Gastrocnemius medialis (tissue), 4 donors: ENCODE data around the gene SMARCE1. TPM values are rescaled to one million over a fixed set of nuclear protein-coding genes. Genes with fewer than 3 reads are reported as not detected.

Source experiments
- ATAC-seq, 2 donors: fragments of 150-250 bp; one replicate each; pipeline ENCODE4 v1.9.1; 2016
- DNase-seq, 2 donors: peaks; one replicate each; pipeline ENCODE4 v3.0.0-alpha.2; 2019
- H3K27ac ChIP-seq, 4 donors: fragments of 200-600 bp; sonication (generic); 1 replicate in 1 of 4; 2 replicates in 3 of 4; pipeline ENCODE4 v1.5.1; 2016 to 2018; ENCODE audit warnings: mild to moderate bottlenecking in 2 of 4, moderate library complexity in 1 of 4
- H3K27me3 ChIP-seq, 3 donors: fragments of 200-600 bp; sonication (generic) in 2 of 3; 1 replicate in 1 of 3; 2 replicates in 2 of 3; pipeline versions ENCODE4 v1.5.1 to v1.6.0; 2016 to 2019; ENCODE audit warnings: mild to moderate bottlenecking in 1 of 3, moderate library complexity in 1 of 3
- H3K36me3 ChIP-seq, 2 donors: fragments of 200-600 bp; sonication (generic) in 1 of 2; one replicate each; pipeline ENCODE4 v1.5.1; 2017 to 2018
- H3K4me1 ChIP-seq, 2 donors: fragments of 200-600 bp; sonication (generic) in 1 of 2; one replicate each; pipeline ENCODE4 v1.5.1; 2016 to 2017; ENCODE audit warnings: mild to moderate bottlenecking in 2 of 2
- H3K4me3 ChIP-seq, 4 donors: fragments of 200-600 bp; sonication (generic) in 3 of 4; 1 replicate in 1 of 4; 2 replicates in 3 of 4; pipeline ENCODE4 v1.5.1; 2016 to 2019; ENCODE audit warnings: mild to moderate bottlenecking in 2 of 4
- H3K9me3 ChIP-seq, 3 donors: fragments of 200-600 bp; sonication (generic) in 2 of 3; 1 replicate in 1 of 3; 2 replicates in 2 of 3; pipeline ENCODE4 v1.5.1; 2016 to 2019
- CTCF ChIP-seq, 5 experiments: fragments of 450-650 bp in 3 of 5; fragments of 200-600 bp in 2 of 5; sonication (generic) in 2 of 5; IDR thresholded peaks in 4 of 5; conservative IDR thresholded peaks in 1 of 5; 1 replicate in 4 of 5; 2 replicates in 1 of 5; pipeline ENCODE4 v1.5.1; 2016 to 2019; ENCODE audit warnings: antibody characterized with exemption in 5 of 5, mild to moderate bottlenecking in 3 of 5, moderate library complexity in 3 of 5
- POLR2A ChIP-seq, 2 donors: fragments of 450-650 bp; IDR thresholded peaks; one replicate each; pipeline ENCODE4 v1.6.1; 2017; ENCODE audit warnings: antibody characterized with exemption in 2 of 2, mild to moderate bottlenecking in 2 of 2, moderate library complexity in 2 of 2
- in situ Hi-C, 4 donors: fragments of 200-750 bp; cut with MboI; loops; one replicate each; pipeline versions ENCODE4 v1.15.0 to v1.8.0; 2017; ENCODE audit warnings: low sequenced_read_pairs in 4 of 4
- intact Hi-C: fragments of 100-400 bp; cut with DNase I; formaldehyde crosslinking; loops from one replicate; pipeline ENCODE4 v1.15.1; 2023; ENCODE audit warnings: low total_unique reads
- total RNA-seq, 4 donors: library from RNA; depleted of rRNA; stranded (reverse); fragments of >200 nt; gene quantifications; one replicate each; pipeline versions ENCODE4 v1.1.0 to v1.2.3, GENCODE V29; 2016

The SMARCE1 gene
- total RNA-seq, 4 donors from 2014 or later, result 48.0 to 74.7 (median 64.5) TPM

GRCh38 chr17:40664582-40665333, 17.1 kb upstream of the SMARCE1 start, which contains the start of gene KRT222:
Gene KRT222 (minus strand): TSS chr17:40665177. CDS start chr17:40665099, 78 bp downstream.
- Histone ChIP-seq H3K4me3 (peak within 1 kb of the TSS in 2 of 4 donors; percentile 7 to 25), H3K4me1 (no peaks in the 10 kb centered on the region), H3K27ac (no peak within 1 kb of the TSS), H3K27me3 (peaks cover 8 to 16% (median 12%) of the 10 kb centered on the region in 3 donors), H3K36me3 (no peaks in the 10 kb centered on the region), H3K9me3 (no peaks in the 10 kb centered on the region)
- in situ Hi-C loops (no loop called here), intact Hi-C loops (no loop called here)
- ATAC-seq (no peak), DNase-seq (no peak)
- TF ChIP-seq CTCF (IDR thresholded peaks at IDR 0.05 in 4 of 5, conservative IDR thresholded peaks at IDR 0.05 in 1 of 5), result no peak
- TF ChIP-seq POLR2A (IDR thresholded peaks at IDR 0.05), result no peak

GRCh38 chr17:40663252-40663651, 15.6 kb upstream of the SMARCE1 start:
- no peak overlapping the region for H3K27ac ChIP-seq
- H3K36me3 ChIP-seq, result no peaks in the 10 kb centered on the region
- no peak for DNase-seq
- H3K4me3 ChIP-seq, result no peak overlapping the region
- no peak for ATAC-seq
- in situ Hi-C loops (no loop called here), intact Hi-C loops (no loop called here)
- peaks cover 8 to 16% (median 12%) of the 10 kb centered on the region in 3 donors for H3K27me3 ChIP-seq
- no peaks in the 10 kb centered on the region for H3K9me3 ChIP-seq
- H3K4me1 ChIP-seq, result no peaks in the 10 kb centered on the region
- no peak for TF ChIP-seq CTCF (IDR thresholded peaks at IDR 0.05 in 4 of 5, conservative IDR thresholded peaks at IDR 0.05 in 1 of 5)
- TF ChIP-seq POLR2A (IDR thresholded peaks at IDR 0.05), result no peak

DNA sequence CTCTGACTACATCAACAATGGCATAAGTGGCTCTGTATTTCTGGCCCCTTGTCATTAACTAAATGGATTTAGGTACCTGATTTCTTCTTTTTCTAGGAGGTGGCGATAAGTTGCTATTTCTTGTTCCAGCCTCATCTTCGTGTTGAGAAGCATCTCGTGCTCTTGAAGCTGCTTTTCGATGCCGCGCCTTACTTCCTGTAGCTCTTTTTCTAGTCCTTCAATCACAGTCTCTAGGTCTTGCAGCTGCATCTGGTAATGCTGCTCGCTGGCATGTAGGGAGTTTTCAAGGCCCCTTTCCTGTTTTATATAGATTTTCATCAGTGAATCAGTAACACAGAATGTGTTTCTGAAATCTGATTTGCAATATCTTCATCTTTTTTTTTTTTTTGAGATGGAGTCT, 12.3 kb upstream of the SMARCE1 start:
- in situ Hi-C loops (no loop called here), intact Hi-C loops (no loop called here)

GRCh38 chr17:40658396-40658795, 10.8 kb upstream of the SMARCE1 start:
- H3K36me3 ChIP-seq, result no peaks in the 10 kb centered on the region
- intact Hi-C loops (no loop called here), in situ Hi-C loops (no loop called here)
- no peak overlapping the region for H3K4me3 ChIP-seq
- no peak for TF ChIP-seq POLR2A (IDR thresholded peaks at IDR 0.05)
- TF ChIP-seq CTCF (IDR thresholded peaks at IDR 0.05 in 4 of 5, conservative IDR thresholded peaks at IDR 0.05 in 1 of 5), result no peak
- peaks cover 0 to 2% (median 0%) of the 10 kb centered on the region in 3 donors for H3K27me3 ChIP-seq
- DNase-seq (no peak), ATAC-seq (no peak)
- H3K27ac ChIP-seq, result no peak overlapping the region
- no peaks in the 10 kb centered on the region for H3K9me3 ChIP-seq
- no peaks in the 10 kb centered on the region for H3K4me1 ChIP-seq

More for the DNA sequence above, 12.3 kb upstream of the SMARCE1 start:
- Histone ChIP-seq H3K4me3 (no peak overlapping the region), H3K36me3 (no peaks in the 10 kb centered on the region), H3K4me1 (no peaks in the 10 kb centered on the region), H3K27me3 (peaks cover 3 to 5% (median 4%) of the 10 kb centered on the region in 3 donors), H3K9me3 (no peaks in the 10 kb centered on the region), H3K27ac (no peak overlapping the region)
- no peak for TF ChIP-seq POLR2A (IDR thresholded peaks at IDR 0.05)
- no peak for TF ChIP-seq CTCF (IDR thresholded peaks at IDR 0.05 in 4 of 5, conservative IDR thresholded peaks at IDR 0.05 in 1 of 5)
- no peak for DNase-seq
- ATAC-seq, result no peak
